Mammary epithelial cell (primary cell): ENCODE data around the gene FNDC3B.

Experiments used
- CTCF ChIP-seq, 2 donors: IDR thresholded peaks in 1 of 2; conservative IDR thresholded peaks in 1 of 2; 2 replicates each; pipeline ENCODE4 v1.5.1; 2011 to 2012; ENCODE audit warnings: inconsistent platforms in 2 of 2, low read length in 2 of 2, mild to moderate bottlenecking in 2 of 2, control low read depth in 1 of 2, low read depth in 1 of 2; ENCODE audit not compliant: insufficient read depth in 1 of 2; ENCODE audit errors: extremely low read depth in 1 of 2
- EZH2 ChIP-seq: IDR thresholded peaks from 2 replicates; pipeline ENCODE4 v1.6.1; 2012; ENCODE audit warnings: low read length, inconsistent platforms, borderline replicate concordance

- TF ChIP-seq CTCF (conservative IDR thresholded peaks at IDR 0.05 in 1 of 2, IDR thresholded peaks at IDR 0.05 in 1 of 2; ENCODE audit: extremely low read depth in 1 of 2, insufficient read depth in 1 of 2, low read depth in 1 of 2, low read length in 2 of 2) (no peak), EZH2 (no peak)
Observed at GRCh38 chr3:172226831-172227230, 187.5 kb downstream of the FNDC3B start.
